ENCODE measurements around the gene ATG12. TPM values are rescaled to one million over a fixed set of nuclear protein-coding genes. Genes with fewer than 3 reads are reported as not detected.

Gene ATG12
- total and polyA plus RNA-seq, 4 donors, result 14.8 to 43.1 (median 24.1) TPM

GRCh38 chr5:115843444-115844130 is 2.2 kb upstream of the ATG12 start:
- H3K27ac ChIP-seq (ENCODE audit: low read depth in 1 of 2, low read length in 2 of 2), result no peak overlapping the region
- peak overlapping the region; percentile 23 to 98 for H3K9ac ChIP-seq (ENCODE audit: low read depth in 1 of 2, low read length in 2 of 2)
- H3K36me3 ChIP-seq (ENCODE audit: control insufficient read depth in 4 of 4, insufficient read depth in 3 of 4, low read depth in 1 of 4, low read length in 3 of 4), result no peaks in the 10 kb centered on the region
- no peaks in the 10 kb centered on the region for H3K27me3 ChIP-seq (ENCODE audit: control insufficient read depth in 4 of 4, insufficient read depth in 4 of 4, low read length in 3 of 4)
- no peak for DNase-seq (ENCODE audit: low spot score)
- no peaks in the 10 kb centered on the region for H3K9me3 ChIP-seq (ENCODE audit: control insufficient read depth in 4 of 4, low read length in 3 of 4)
- H3K4me3 ChIP-seq (ENCODE audit: low read depth in 1 of 3, low read length in 3 of 3), result peak overlapping the region in 1 of 3 donors; percentile 100
- H3K4me1 ChIP-seq (ENCODE audit: control insufficient read depth in 4 of 4, insufficient read depth in 4 of 4, low read length in 3 of 4), result peaks cover 0 to 40% (median 28%) of the 10 kb centered on the region in 4 donors
- no peak for TF ChIP-seq REST (IDR thresholded peaks at IDR 0.05)
- no peak for TF ChIP-seq TAF1 (conservative IDR thresholded peaks at IDR 0.05)
- TF ChIP-seq SP1 (IDR thresholded peaks at IDR 0.05), result no peak
- no peak for TF ChIP-seq HNF4G (IDR thresholded peaks at IDR 0.05)
- TF ChIP-seq CTCF (IDR thresholded peaks at IDR 0.05; ENCODE audit: low read depth, low read length, missing input control), result no peak
- TF ChIP-seq NR2F2 (IDR thresholded peaks at IDR 0.05), result no peak
- no peak for TF ChIP-seq RXRA (IDR thresholded peaks at IDR 0.05)
- 71% methylated on average over 6 of the region's 6 CpGs for WGBS

GRCh38 chr5:115842952-115843351 is 1.6 kb upstream of the ATG12 start:
- peaks cover 0 to 44% (median 32%) of the 10 kb centered on the region in 4 donors for H3K4me1 ChIP-seq (ENCODE audit: control insufficient read depth in 4 of 4, insufficient read depth in 4 of 4, low read length in 3 of 4)
- no peaks in the 10 kb centered on the region for H3K27me3 ChIP-seq (ENCODE audit: control insufficient read depth in 4 of 4, insufficient read depth in 4 of 4, low read length in 3 of 4)
- peak overlapping the region; percentile 23 to 98 for H3K9ac ChIP-seq (ENCODE audit: low read depth in 1 of 2, low read length in 2 of 2)
- H3K27ac ChIP-seq (ENCODE audit: low read depth in 1 of 2, low read length in 2 of 2), result peak overlapping the region; percentile 88 to 93
- H3K4me3 ChIP-seq (ENCODE audit: low read depth in 1 of 3, low read length in 3 of 3), result peak overlapping the region; percentile 72 to 100 (median 73)
- DNase-seq (ENCODE audit: low spot score), result no peak
- WGBS, result 5% methylated on average over 3 of the region's 3 CpGs
- no peaks in the 10 kb centered on the region for H3K9me3 ChIP-seq (ENCODE audit: control insufficient read depth in 4 of 4, low read length in 3 of 4)
- no peaks in the 10 kb centered on the region for H3K36me3 ChIP-seq (ENCODE audit: control insufficient read depth in 4 of 4, insufficient read depth in 3 of 4, low read depth in 1 of 4, low read length in 3 of 4)
- TF ChIP-seq HNF4A (conservative IDR thresholded peaks at IDR 0.05) (no peak), RAD21 (IDR thresholded peaks at IDR 0.05) (no peak), FOXA1 (IDR thresholded peaks at IDR 0.05) (no peak), CTCF (IDR thresholded peaks at IDR 0.05; ENCODE audit: low read depth, low read length, missing input control) (no peak), EGR1 (IDR thresholded peaks at IDR 0.05; ENCODE audit: low read depth in 2 of 2) (no peak), FOXA2 (IDR thresholded peaks at IDR 0.05) (no peak), SP1 (IDR thresholded peaks at IDR 0.05) (no peak), YY1 (IDR thresholded peaks at IDR 0.05) (no peak), RXRA (IDR thresholded peaks at IDR 0.05) (no peak), ZBTB33 (IDR thresholded peaks at IDR 0.05) (no peak), NR2F2 (IDR thresholded peaks at IDR 0.05) (no peak), JUND (IDR thresholded peaks at IDR 0.05) (no peak), ATF3 (IDR thresholded peaks at IDR 0.05) (no peak), MAX (IDR thresholded peaks at IDR 0.05) (no peak), REST (IDR thresholded peaks at IDR 0.05) (no peak), HNF4G (IDR thresholded peaks at IDR 0.05) (no peak)

Data from liver (tissue), 9 donors.